Measurements from ENCODE around the gene C16orf46. TPM values are rescaled to one million over a fixed set of nuclear protein-coding genes. Genes with fewer than 3 reads are reported as not detected.

C16orf46 gene
- total and polyA plus RNA-seq, 2 of the 13 experiments (the other 11 are each of a cell fraction or from before 2014, with no cell fraction given): 0.38 to 0.55 TPM

DNA sequence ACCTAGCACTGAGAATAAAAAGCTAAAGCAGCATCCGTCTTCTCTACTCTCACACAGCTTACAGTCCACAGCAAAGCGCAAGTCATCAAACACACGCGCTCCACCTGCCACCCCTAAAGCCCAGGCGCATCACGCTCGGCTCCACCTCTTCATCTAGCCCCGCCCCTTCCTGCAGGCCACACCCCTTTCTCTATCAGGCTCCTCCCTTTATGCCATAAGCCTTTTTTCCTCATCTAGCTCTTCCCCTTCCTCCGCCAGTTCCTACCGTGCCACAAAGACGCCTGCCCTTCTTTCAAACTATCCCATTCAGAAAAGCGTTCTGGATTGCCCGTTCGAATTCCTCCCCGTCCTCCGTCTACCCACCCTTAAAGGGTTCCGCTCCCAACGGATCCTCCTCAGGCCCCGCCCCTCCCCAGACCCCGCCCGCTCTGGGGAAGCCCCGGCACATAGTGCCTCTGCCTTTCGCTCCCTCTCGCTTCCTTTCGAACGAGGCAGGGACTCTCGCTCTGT, 417 bp downstream of the C16orf46 start (continued):
- TF ChIP-seq, protein P1, sequence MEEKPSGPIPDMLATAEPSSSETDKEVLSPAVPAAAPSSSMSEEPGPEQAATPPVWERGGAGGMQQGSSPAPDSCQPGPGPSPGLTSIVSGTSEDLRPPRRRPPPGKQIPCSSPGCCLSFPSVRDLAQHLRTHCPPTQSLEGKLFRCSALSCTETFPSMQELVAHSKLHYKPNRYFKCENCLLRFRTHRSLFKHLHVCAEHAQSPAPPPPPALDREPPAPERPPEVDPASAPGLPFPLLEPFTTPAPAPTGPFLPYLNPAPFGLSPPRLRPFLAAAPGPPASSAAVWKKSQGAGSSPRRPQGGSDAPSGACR (CRISPR knock-in tag; IDR thresholded peaks at IDR 0.05): no peak; the same call in 1 of the 2 replicates
- TF ChIP-seq, protein P2, sequence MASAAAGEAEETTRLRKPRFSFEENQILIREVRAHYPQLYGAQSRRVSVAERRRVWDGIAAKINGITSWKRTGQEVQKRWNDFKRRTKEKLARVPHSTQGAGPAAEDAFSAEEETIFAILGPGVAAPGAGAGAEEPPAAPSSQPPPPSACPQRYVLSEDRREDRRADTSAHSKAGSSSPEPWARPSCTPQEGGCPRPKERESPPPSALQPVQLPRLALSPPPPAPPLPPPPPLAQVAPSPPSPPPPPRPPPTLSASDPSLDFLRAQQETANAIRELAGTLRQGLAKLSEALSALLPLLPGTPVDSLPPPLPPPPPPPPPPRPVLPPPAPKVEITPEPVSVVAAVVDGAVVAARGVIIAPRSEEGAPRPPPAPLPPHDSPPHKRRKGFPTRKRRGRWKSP (CRISPR knock-in tag; IDR thresholded peaks at IDR 0.05): peak; percentile 12; the same call in 1 of the 2 replicates
- no peak for TF ChIP-seq PRMT3 (CRISPR knock-in tag; IDR thresholded peaks at IDR 0.05; ENCODE audit: borderline replicate concordance, low read depth)
- peak; percentile 50; the same call in 1 of the 2 replicates for TF ChIP-seq ZNF121 (CRISPR knock-in tag; IDR thresholded peaks at IDR 0.05)
- no peak for TF ChIP-seq ZFP82 (CRISPR knock-in tag; IDR thresholded peaks at IDR 0.05; ENCODE audit: borderline replicate concordance)
- TF ChIP-seq, protein P3, sequence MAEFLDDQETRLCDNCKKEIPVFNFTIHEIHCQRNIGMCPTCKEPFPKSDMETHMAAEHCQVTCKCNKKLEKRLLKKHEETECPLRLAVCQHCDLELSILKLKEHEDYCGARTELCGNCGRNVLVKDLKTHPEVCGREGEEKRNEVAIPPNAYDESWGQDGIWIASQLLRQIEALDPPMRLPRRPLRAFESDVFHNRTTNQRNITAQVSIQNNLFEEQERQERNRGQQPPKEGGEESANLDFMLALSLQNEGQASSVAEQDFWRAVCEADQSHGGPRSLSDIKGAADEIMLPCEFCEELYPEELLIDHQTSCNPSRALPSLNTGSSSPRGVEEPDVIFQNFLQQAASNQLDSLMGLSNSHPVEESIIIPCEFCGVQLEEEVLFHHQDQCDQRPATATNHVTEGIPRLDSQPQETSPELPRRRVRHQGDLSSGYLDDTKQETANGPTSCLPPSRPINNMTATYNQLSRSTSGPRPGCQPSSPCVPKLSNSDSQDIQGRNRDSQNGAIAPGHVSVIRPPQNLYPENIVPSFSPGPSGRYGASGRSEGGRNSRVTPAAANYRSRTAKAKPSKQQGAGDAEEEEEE (CRISPR knock-in tag; IDR thresholded peaks at IDR 0.05; ENCODE audit: borderline replicate concordance): peak; percentile 30; the same call in 1 of the 2 replicates
- TF ChIP-seq ZNF674 (CRISPR knock-in tag; IDR thresholded peaks at IDR 0.05; ENCODE audit: low read depth): 0 out of 2 replicates have a peak, but pooled peaks have one; percentile 67
- 0 out of 2 replicates have a peak, but pooled peaks have one; percentile 17 for TF ChIP-seq ZNF230 (CRISPR knock-in tag; IDR thresholded peaks at IDR 0.05)
- TF ChIP-seq, protein P4, sequence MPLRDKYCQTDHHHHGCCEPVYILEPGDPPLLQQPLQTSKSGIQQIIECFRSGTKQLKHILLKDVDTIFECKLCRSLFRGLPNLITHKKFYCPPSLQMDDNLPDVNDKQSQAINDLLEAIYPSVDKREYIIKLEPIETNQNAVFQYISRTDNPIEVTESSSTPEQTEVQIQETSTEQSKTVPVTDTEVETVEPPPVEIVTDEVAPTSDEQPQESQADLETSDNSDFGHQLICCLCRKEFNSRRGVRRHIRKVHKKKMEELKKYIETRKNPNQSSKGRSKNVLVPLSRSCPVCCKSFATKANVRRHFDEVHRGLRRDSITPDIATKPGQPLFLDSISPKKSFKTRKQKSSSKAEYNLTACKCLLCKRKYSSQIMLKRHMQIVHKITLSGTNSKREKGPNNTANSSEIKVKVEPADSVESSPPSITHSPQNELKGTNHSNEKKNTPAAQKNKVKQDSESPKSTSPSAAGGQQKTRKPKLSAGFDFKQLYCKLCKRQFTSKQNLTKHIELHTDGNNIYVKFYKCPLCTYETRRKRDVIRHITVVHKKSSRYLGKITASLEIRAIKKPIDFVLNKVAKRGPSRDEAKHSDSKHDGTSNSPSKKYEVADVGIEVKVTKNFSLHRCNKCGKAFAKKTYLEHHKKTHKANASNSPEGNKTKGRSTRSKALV (CRISPR knock-in tag; IDR thresholded peaks at IDR 0.05): no peak
- no peak for TF ChIP-seq MED8 (CRISPR knock-in tag; IDR thresholded peaks at IDR 0.05; ENCODE audit: insufficient replicate concordance)
- TF ChIP-seq, protein P5, sequence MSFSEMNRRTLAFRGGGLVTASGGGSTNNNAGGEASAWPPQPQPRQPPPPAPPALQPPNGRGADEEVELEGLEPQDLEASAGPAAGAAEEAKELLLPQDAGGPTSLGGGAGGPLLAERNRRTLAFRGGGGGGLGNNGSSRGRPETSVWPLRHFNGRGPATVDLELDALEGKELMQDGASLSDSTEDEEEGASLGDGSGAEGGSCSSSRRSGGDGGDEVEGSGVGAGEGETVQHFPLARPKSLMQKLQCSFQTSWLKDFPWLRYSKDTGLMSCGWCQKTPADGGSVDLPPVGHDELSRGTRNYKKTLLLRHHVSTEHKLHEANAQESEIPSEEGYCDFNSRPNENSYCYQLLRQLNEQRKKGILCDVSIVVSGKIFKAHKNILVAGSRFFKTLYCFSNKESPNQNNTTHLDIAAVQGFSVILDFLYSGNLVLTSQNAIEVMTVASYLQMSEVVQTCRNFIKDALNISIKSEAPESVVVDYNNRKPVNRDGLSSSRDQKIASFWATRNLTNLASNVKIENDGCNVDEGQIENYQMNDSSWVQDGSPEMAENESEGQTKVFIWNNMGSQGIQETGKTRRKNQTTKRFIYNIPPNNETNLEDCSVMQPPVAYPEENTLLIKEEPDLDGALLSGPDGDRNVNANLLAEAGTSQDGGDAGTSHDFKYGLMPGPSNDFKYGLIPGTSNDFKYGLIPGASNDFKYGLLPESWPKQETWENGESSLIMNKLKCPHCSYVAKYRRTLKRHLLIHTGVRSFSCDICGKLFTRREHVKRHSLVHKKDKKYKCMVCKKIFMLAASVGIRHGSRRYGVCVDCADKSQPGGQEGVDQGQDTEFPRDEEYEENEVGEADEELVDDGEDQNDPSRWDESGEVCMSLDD (CRISPR knock-in tag; IDR thresholded peaks at IDR 0.05; ENCODE audit: borderline replicate concordance): no peak
- 0 out of 2 replicates have a peak, but pooled peaks have one; percentile 56 for TF ChIP-seq ZNF615 (CRISPR knock-in tag; IDR thresholded peaks at IDR 0.05; ENCODE audit: borderline replicate concordance)
- TF ChIP-seq ZMYM4 (CRISPR knock-in tag; IDR thresholded peaks at IDR 0.05): no peak
- peak; percentile 68; the same call in 1 of the 2 replicates for TF ChIP-seq MAZ (IDR thresholded peaks at IDR 0.05; ENCODE audit: borderline replicate concordance, low read depth, low read length)
- no peak for TF ChIP-seq MAZ (CRISPR knock-in tag; IDR thresholded peaks at IDR 0.05; ENCODE audit: low read depth)
- TF ChIP-seq ZNF558 (CRISPR knock-in tag; IDR thresholded peaks at IDR 0.05; ENCODE audit: borderline replicate concordance): no peak
- TF ChIP-seq, protein P6, sequence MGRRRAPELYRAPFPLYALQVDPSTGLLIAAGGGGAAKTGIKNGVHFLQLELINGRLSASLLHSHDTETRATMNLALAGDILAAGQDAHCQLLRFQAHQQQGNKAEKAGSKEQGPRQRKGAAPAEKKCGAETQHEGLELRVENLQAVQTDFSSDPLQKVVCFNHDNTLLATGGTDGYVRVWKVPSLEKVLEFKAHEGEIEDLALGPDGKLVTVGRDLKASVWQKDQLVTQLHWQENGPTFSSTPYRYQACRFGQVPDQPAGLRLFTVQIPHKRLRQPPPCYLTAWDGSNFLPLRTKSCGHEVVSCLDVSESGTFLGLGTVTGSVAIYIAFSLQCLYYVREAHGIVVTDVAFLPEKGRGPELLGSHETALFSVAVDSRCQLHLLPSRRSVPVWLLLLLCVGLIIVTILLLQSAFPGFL (CRISPR knock-in tag; IDR thresholded peaks at IDR 0.05): no peak
- no peak for TF ChIP-seq TBP (CRISPR knock-in tag; IDR thresholded peaks at IDR 0.05)
- TF ChIP-seq ZNF430 (CRISPR knock-in tag; IDR thresholded peaks at IDR 0.05): peak; percentile 69; the same call in 1 of the 2 replicates
- 0 out of 2 replicates have a peak, but pooled peaks have one; percentile 24 for TF ChIP-seq NFRKB (IDR thresholded peaks at IDR 0.05)

Data from HepG2 (cell line).